Endodermal cell (in vitro differentiated cells): ENCODE data around the gene TDRD7. TPM values are rescaled to one million over a fixed set of nuclear protein-coding genes. Genes with fewer than 3 reads are reported as not detected.

Experiments used
- DNase-seq: peaks from one replicate; pipeline ENCODE4 v3.0.0-alpha.2; 2017
- H3K27ac ChIP-seq: 2 replicates; pipeline ENCODE4 v1.5.1; 2013; ENCODE audit warnings: mild to moderate bottlenecking, low read depth, low read length, moderate library complexity
- H3K27me3 ChIP-seq: 2 replicates; pipeline ENCODE4 v1.6.1; 2013; ENCODE audit warnings: mild to moderate bottlenecking, low read length, moderate library complexity; ENCODE audit not compliant: insufficient read depth, control insufficient read depth, poor library complexity, severe bottlenecking
- H3K36me3 ChIP-seq: 2 replicates; pipeline ENCODE4 v1.7.0; 2013; ENCODE audit warnings: mild to moderate bottlenecking, low read length, moderate library complexity; ENCODE audit not compliant: control insufficient read depth, insufficient read depth
- H3K4me1 ChIP-seq: one replicate; pipeline ENCODE4 v1.7.0; 2013; ENCODE audit warnings: low read length; ENCODE audit not compliant: control insufficient read depth, insufficient read depth
- H3K4me3 ChIP-seq: 2 replicates; pipeline ENCODE4 v1.5.1; 2013; ENCODE audit warnings: mild to moderate bottlenecking, low read length, moderate library complexity
- H3K9ac ChIP-seq: 2 replicates; pipeline ENCODE4 v1.6.1; 2013; ENCODE audit warnings: mild to moderate bottlenecking, low read length, moderate library complexity; ENCODE audit not compliant: poor library complexity, severe bottlenecking; ENCODE audit errors: extremely low read depth
- H3K9me3 ChIP-seq: 2 replicates; pipeline ENCODE4 v1.6.1; 2013; ENCODE audit warnings: mild to moderate bottlenecking, low read length, moderate library complexity; ENCODE audit not compliant: control insufficient read depth
- H3K27ac Mint-ChIP-seq: 2 replicates; pipeline ENCODE4 v1.8.0; 2020; ENCODE audit warnings: mixed read lengths
- H3K27me3 Mint-ChIP-seq: 2 replicates; pipeline ENCODE4 v1.8.0; 2021; ENCODE audit warnings: mild to moderate bottlenecking, mixed read lengths; ENCODE audit not compliant: insufficient read depth
- H3K36me3 Mint-ChIP-seq: 2 replicates; pipeline ENCODE4 v1.8.0; 2020; ENCODE audit warnings: low read depth, mixed read lengths
- H3K4me1 Mint-ChIP-seq: 2 replicates; pipeline ENCODE4 v1.8.0; 2020; ENCODE audit warnings: mixed read lengths
- H3K4me3 Mint-ChIP-seq: 2 replicates; pipeline ENCODE4 v1.8.0; 2020; ENCODE audit warnings: mild to moderate bottlenecking, moderate library complexity, mixed read lengths
- H3K9me3 Mint-ChIP-seq: 2 replicates; pipeline ENCODE4 v1.8.0; 2020; ENCODE audit warnings: mild to moderate bottlenecking, mixed read lengths
- WGBS, 2 experiments: methylation state at CpG; one replicate each; pipeline versions ENCODE4 v1.1.5 to v1.1.7; 2013; ENCODE audit warnings: missing lambda C conversion rate in 2 of 2, mixed read lengths in 1 of 2; ENCODE audit not compliant: insufficient coverage in 1 of 2, insufficient read length in 1 of 2; 5-methylcytosine and 5-hydroxymethylcytosine counted together
- total RNA-seq, 2 donors: library from RNA; stranded (reverse); fragmentation: NEBNext Ultra II Directional in 1 of 2; extraction: Animal tissue kit (Norgen Biotek cat#: 25700) in 1 of 2; gene quantifications; 2 replicates in 1 of 2; 3 replicates in 1 of 2; pipeline ENCODE4 v1.2.1, GENCODE V29; 2021
- TF ChIP-seq, protein P1 (sequence below): fragments of 200-600 bp; sonication (generic); conservative IDR thresholded peaks from 2 replicates; pipeline ENCODE4 v1.5.0; 2021; ENCODE audit warnings: antibody characterized with exemption, mild to moderate bottlenecking

TDRD7 gene
- total RNA-seq, 2 donors from 2014 or later: 25.9 to 31.9 TPM

DNA sequence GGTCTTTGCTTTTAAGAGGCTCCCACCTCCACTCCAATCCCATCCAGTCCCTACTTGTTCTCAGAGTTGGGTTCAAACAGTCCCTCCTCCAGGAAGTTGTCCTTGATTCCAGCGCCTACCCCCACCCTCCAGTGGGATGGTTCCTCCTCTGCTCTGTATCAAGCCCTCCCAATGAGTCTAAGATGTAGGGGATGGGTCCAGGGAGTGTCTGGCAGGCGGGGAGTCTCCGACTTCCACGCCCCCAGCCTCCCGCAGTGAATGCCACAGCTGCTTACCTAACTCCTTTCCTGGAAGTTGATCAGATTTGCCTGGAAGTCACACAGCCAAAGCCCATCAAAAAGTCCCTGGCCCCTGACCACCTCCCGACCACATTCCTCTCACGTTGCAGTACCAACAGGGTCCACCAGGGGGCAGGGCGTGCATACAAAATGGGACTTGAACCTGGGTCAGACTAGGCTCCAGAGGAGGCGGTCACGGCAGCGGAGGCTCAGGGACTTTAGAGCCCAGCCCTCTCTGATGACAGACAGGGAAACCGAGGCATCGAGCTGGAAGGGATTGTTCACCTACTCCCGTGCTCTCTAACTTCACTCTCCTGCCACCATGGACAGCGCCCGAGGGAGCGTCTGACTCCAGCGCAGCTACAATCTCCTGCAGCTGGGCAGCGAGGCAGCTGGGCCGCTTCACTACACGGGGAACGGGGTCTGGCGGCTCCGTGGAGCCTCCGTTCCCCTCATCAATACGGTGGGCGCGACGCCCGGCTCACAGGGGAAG lies 25.0 kb upstream of the TDRD7 start:
- no peak overlapping the region for H3K9ac ChIP-seq
- Mint-ChIP-seq H3K27ac (no peak overlapping the region), H3K27me3 (peaks cover 11% of the 10 kb centered on the region), H3K4me1 (peaks cover 28% of the 10 kb centered on the region), H3K9me3 (no peaks in the 10 kb centered on the region), H3K36me3 (no peaks in the 10 kb centered on the region), H3K4me3 (peak overlapping the region; percentile 23)
- WGBS, 2 experiments: 32 to 35% methylated on average over 18 to 30 of the region's 30 CpGs
- peaks cover 13% of the 10 kb centered on the region for H3K4me1 ChIP-seq
- TF ChIP-seq, protein P1, sequence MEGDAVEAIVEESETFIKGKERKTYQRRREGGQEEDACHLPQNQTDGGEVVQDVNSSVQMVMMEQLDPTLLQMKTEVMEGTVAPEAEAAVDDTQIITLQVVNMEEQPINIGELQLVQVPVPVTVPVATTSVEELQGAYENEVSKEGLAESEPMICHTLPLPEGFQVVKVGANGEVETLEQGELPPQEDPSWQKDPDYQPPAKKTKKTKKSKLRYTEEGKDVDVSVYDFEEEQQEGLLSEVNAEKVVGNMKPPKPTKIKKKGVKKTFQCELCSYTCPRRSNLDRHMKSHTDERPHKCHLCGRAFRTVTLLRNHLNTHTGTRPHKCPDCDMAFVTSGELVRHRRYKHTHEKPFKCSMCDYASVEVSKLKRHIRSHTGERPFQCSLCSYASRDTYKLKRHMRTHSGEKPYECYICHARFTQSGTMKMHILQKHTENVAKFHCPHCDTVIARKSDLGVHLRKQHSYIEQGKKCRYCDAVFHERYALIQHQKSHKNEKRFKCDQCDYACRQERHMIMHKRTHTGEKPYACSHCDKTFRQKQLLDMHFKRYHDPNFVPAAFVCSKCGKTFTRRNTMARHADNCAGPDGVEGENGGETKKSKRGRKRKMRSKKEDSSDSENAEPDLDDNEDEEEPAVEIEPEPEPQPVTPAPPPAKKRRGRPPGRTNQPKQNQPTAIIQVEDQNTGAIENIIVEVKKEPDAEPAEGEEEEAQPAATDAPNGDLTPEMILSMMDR: peak; percentile 99
- peak; percentile 97 for DNase-seq
- H3K27me3 ChIP-seq: no peaks in the 10 kb centered on the region
- H3K9me3 ChIP-seq: no peaks in the 10 kb centered on the region
- H3K4me3 ChIP-seq: no peak overlapping the region
- no peak overlapping the region for H3K27ac ChIP-seq
- H3K36me3 ChIP-seq: no peaks in the 10 kb centered on the region

DNA sequence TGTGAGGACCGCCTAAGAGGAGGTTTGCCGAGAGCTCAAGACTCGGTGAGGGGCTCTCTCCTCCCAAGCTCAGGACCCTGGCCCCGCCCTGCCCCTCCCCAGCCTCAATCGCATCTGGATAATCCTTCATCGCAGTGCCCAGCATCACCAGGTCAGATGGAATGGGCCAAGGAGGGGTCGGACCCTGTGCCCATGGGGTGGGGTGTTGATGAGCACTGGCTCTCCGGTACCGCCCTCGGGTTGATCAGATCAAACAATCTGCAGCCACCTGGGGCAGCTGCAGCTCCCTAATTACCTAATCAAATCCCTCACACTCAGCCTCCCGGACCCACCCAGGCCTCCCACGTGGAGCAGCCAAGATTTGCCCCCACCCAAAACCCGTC lies 24.4 kb upstream of the TDRD7 start:
- Histone ChIP-seq H3K9me3 (no peaks in the 10 kb centered on the region), H3K36me3 (no peaks in the 10 kb centered on the region), H3K4me1 (peaks cover 13% of the 10 kb centered on the region), H3K4me3 (no peak overlapping the region), H3K9ac (no peak overlapping the region), H3K27me3 (no peaks in the 10 kb centered on the region), H3K27ac (no peak overlapping the region)
- TF ChIP-seq, protein P1: no peak
- Mint-ChIP-seq H3K27me3 (peaks cover 12% of the 10 kb centered on the region), H3K27ac (no peak overlapping the region), H3K9me3 (no peaks in the 10 kb centered on the region), H3K36me3 (no peaks in the 10 kb centered on the region), H3K4me1 (peaks cover 24% of the 10 kb centered on the region), H3K4me3 (peak overlapping the region; percentile 23)
- DNase-seq: no peak
- WGBS, 2 experiments: 73 to 88% methylated on average over 1 to 13 of the region's 13 CpGs

DNA sequence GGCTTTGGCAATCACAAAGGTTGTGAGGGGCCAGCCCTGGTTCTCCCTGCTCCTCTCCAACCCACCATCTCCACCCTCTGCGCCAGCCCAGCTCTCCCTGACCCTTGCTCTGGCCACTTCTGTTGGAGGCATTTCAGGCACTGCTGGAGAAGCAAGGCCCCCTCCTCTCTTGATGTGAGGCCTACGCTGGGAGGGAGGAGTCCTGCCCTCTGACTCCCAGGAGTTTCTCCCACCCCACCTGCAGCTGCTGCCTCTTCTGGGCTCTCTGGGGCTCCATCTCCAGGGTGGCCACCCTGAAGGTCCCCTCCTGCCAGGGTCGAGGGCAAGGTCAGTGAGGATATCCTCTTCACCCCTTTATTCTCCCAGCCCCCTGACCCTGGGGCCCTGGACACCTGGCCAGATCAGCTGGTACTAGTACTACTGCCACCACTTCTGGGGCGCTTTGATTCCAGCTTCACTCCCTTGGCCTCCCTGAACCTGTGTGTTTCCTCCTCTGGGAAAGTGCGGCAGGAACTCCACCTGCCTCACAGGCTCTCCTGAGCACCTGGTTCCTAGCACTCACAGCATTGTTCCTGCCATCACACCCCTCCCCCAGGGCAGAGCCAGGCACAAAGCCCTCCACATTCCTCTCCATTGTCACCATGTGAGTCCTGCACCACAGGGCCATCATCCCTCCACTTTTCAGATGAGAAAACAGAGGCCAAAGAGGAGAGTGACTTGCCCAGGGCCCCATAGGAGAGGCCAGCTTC lies 23.8 kb upstream of the TDRD7 start:
- H3K4me3 ChIP-seq: no peak overlapping the region
- no peaks in the 10 kb centered on the region for H3K36me3 ChIP-seq
- DNase-seq: peak; percentile 80
- no peak overlapping the region for H3K4me3 Mint-ChIP-seq
- no peaks in the 10 kb centered on the region for H3K9me3 Mint-ChIP-seq
- H3K4me1 ChIP-seq: peaks cover 13% of the 10 kb centered on the region
- peaks cover 16% of the 10 kb centered on the region for H3K27me3 Mint-ChIP-seq
- H3K27ac ChIP-seq: no peak overlapping the region
- H3K27me3 ChIP-seq: no peaks in the 10 kb centered on the region
- H3K4me1 Mint-ChIP-seq: peaks cover 24% of the 10 kb centered on the region
- no peaks in the 10 kb centered on the region for H3K9me3 ChIP-seq
- no peak overlapping the region for H3K9ac ChIP-seq
- no peaks in the 10 kb centered on the region for H3K36me3 Mint-ChIP-seq
- 87 to 89% methylated on average over 2 to 5 of the region's 5 CpGs for WGBS, 2 experiments
- H3K27ac Mint-ChIP-seq: peak overlapping the region; percentile 77
- TF ChIP-seq, protein P1: no peak
